AG20443 (cell line): Measurements from ENCODE around the gene CCT5.
"Not testable (repeated sequence)": the region's sequence is repeated elsewhere in the genome, so short reads cannot be mapped to it uniquely, and the experiment has no call there.

ENCODE experiments used
- DNase-seq: peaks from one replicate; pipeline ENCODE4 v3.0.0; 2012; ENCODE audit warnings: low spot score, mixed read lengths

Gene CCT5

GRCh38 chr5:10301842-10302610, 51.9 kb downstream of the CCT5 start:
- DNase-seq = peak; percentile 35

DNA sequence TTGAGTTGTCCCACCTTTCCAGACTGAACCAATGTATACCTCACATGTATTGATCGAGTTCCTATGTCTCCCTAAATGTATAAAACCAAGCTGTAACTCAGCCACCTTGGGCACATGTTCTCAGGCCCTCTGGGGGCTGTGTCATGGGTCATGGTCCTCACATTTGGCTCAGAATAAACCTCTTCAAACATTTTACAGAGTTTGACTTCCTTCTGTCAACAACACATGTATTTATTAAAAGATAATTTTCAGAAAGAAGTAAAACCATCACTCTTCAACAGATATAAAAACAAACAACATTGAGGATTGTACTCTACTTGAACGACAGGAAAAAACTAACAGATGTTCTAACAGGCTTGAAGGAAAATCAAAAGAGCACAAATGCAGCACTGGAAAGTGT, 53.1 kb downstream of the CCT5 start:
- no peak for DNase-seq

GRCh38 chr5:10303699-10304170, 53.7 kb downstream of the CCT5 start:
- no peak for DNase-seq

DNA sequence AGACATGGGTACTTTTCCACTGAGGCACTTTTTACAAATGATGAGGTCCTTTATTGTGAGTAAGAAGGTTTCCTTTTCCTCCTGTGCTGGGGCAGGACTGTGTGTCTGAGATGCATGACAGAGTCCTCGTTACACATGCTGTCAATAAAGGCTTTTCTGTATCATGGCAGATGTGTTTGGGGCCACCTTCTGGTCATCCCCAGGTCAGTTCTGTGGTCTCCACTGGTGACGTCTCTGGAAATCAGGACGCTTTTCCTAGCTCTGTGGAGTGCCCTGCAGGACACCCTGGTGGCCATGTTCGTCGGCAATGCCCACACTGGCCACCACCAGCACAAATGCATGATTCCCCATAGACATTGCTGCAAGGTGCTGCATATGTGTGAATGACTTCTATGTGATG, 54.9 kb downstream of the CCT5 start:
- no peak for DNase-seq

DNA sequence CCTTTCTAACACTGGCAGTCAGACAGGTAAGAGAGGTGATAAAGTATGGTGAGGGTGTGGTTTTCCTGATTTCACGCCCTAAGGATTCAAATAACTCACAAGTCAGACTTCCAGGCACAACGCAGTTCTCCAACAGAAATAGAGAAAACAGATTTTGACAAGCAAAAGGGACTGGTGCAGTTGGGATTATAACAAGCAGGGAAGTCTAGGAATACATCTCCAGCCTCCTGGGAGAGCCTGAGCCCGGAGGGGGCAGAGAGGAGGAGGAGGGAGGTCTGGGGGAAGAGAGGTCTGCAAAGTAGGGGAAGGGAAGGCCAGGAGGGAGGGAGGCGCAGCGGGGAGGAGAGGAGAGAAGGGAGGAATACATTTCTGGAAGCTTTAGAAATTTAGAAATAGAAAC, 56.0 kb downstream of the CCT5 start:
- DNase-seq = no peak

DNA sequence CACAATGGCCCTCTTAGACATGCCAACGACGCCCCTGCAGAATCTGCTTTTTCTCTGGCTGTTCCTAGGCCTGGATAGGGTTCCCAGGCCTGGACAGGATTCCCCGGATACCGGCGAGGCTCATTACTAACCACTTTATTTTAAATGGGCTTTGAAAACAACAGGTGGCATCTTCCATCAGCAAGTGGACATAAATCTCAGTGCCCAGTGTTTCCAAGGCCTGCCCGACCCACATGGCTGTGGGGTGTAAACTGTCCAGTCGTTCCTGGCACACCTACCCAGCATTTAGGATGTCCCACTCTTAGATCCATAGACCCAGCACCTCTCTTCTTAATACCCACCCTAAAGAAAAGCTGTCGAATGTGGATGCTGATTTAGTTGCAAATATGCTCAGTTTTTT, 56.7 kb downstream of the CCT5 start:
- DNase-seq = no peak

DNA sequence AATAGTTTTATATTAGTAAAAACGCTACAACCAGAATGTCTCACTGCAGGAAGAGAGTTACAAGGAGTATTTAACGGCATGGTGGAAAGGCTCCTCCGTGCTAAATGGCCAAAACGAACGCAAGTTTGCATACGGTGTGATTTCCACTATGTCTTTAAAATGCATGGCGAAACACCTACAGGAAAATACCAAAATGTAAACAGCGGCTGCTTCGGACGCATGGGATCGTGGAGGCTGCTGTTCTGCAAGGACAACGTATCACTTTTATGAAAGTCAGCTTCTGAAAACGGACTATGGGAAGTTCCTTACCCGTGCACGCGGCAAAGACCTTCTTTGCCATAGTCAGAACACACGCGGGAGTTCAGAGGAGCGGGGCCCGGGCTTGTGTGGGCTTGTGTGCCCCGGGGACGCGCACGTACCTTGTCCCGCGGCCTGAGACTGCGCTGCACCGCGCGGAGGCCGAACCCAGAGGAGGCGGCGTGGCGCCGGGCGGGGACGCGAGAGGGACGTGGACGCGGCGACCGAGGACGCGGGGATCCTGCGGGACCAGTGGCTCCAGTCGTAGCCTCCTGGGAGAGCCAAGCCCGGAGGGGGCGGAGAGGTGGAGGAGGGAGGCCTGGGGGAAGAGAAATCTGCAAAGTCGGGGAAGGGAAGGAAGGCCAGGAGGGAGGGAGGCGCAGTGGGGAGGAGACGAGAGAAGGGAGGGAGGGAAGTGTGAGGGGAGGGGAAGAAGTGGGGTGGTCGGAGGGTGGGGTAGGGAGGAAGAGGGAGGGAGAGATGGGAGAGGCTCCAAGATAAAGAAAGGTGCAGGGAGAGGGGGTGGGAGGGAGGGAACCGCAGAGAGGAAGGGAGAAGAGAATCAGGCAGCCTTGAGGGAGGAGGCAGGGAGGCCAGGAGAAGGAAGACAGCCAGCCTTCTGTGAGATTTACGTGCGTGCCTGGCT, 57.4 kb downstream of the CCT5 start, which contains the start of gene CMBL:
Gene CMBL, minus strand, starts transcription at position 697 of the 943 bp plus-strand sequence. CDS start 17,140 bp downstream, outside the sequence.
- DNase-seq = peak; percentile 80

DNA sequence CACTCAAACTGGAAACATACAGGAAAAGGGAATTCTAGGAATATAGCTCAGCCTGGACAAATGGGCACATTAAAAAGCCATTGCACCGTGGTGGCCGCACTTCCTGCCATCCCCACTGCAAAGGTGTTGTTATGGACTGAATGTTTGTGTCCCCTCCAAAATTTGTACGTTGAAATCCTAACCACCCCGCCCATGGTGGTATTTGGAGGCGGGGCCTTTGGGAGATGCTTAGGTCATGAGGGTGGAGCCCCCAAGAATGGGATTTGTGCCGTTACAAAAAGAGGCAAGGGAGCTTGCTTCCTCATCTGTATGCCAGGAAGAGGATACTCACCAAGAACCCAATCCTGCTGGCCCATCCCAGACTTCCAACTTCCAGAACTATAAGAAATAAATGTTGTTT, 58.8 kb downstream of the CCT5 start:
- DNase-seq = no peak

DNA sequence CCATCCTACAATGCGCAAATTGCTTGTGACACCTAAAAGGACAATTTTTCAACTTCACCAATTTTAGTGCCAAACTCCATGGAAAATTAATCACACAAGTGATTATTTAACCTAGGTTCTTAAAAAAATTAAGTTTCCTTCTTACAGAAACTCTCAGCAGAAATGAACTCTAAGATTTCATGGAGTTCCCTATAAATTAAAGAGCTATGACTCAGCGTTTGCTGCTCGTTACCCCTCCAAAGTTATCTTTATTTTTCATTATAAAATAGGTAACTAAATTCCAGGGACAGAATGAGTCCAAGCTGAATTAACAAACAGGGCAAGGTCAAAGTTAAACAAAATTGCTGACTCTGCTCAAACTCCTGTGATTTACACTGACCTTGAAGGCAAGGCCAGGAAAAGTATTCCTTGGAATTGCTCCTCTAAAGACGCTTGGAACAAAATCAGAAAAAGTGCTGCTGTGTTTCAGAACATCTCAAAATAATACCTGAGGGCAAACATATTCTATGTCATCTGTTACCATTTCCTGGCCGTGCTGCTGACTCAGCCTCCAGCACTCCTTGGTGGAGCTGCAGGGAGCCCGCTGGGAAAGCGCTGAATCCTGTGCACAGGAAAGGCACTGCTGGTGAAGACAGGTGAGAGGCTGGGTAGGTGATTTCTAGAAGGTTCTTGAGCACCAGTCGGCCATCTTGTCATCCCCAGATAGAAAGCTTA, 60.1 kb downstream of the CCT5 start:
- no peak for DNase-seq

DNA sequence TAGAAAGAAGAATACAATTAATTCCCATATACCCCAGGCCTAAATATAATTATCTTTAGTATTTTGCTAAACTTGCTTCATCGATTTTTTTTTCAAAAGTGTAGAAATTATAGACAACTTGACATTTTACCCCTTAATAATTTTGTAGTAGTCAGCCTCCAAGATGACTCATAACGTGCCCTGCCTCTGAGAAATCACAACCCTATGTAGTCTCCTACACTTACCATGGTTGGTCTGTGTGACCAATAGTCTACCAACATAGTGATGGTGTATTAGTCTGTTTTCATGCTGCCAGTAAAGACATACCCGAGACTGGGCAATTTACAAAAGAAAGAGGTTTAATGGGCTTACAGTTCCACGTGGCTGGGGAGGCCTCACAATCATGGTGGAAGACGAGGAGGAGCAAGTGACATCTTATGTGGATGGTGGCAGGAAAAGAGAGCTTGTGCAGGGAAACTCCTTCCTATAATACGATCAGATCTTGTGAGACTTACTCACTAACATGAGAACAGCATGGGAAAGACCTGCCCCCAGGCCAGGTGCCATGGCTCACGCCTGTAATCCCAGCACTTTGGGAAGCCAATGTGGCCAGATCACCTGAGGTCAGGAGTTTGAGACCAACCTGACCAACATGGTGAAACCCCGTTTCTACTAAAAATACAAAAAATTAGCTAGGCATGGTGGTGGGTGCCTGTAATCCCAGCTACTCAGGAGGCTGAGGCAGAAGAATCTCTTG, 60.9 kb downstream of the CCT5 start:
- not testable (repeated sequence) for DNase-seq

DNA sequence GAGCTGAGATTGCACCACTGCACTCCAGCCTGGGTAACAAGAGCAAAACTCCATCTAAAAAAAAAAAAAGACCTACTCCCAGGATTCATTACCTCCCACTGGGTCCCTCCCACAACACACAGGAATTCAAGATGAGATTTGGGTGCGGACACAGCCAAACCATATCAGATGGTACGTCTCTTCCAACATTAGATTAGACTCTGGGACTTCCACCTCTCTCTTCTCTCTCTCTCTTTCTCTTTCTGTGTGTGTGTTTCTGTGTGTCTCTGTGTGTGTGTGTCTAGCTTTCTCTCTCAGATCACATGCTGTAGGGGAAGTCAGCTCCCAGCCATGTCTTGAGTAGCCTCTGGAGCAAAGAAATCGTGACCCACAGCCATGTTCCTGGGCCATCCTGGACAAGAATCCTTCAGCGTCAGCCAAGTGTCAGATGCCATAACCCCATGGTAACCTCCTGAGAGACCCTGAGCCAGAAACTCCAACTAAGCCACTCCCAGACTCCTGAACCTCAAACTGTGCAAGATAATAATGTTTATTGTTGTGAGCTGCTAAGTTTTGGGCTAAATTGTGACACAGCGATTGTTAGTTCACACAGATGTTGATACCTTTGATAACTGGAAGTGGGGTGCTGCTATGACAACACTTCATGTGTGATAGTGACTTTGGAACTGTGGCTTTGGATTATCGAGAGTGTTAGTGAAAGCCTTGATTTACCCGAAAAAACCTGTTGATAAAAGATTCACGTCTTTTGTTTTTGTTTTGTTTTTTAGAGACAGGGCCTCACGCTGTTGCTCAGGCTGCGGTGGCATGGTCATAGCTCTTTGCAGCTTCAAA, 61.7 kb downstream of the CCT5 start:
- DNase-seq = no peak

GRCh38 chr5:10315201-10315600, 65.1 kb downstream of the CCT5 start:
- no peak for DNase-seq
